ENCODE results near the gene CBS. TPM values are rescaled to one million over a fixed set of nuclear protein-coding genes. Genes with fewer than 3 reads are reported as not detected.
"Not testable (repeated sequence)": the region's sequence is repeated elsewhere in the genome, so short reads cannot be mapped to it uniquely, and the experiment has no call there.

The CBS gene
- total and polyA plus RNA-seq, 2 of the 13 experiments (the other 11 are each of a cell fraction or from before 2014, with no cell fraction given): 64.7 to 99.3 TPM

DNA sequence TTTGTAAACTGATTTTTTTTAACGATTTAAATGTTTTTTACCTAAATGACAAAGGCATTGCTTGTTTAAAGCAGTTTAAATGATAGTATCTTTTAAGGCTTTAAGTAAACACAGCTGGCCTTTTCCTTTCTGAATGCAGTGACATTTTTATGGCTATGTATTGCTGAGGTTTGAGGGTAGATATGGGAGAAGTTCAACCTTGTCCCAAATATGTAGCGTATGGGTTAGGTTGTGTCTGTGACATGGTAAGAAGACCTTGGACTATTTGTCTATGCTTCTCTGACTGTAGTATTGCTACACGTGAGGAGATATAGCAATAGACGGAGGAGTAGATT, 68.8 kb downstream of the CBS start:
- Histone ChIP-seq H3K27ac (ENCODE audit: extremely low read length, insufficient read depth, low read length) (no peak overlapping the region), H3K36me3 (replicated peaks in 1 of 2; ENCODE audit: control insufficient read depth in 1 of 2, insufficient read depth in 2 of 2, low read length in 2 of 2) (peaks cover 3 to 27% of the 10 kb centered on the region in 2 experiments; a peak in 4 of 5 replicates), H3K79me2 (ENCODE audit: insufficient read depth, low read length) (no peaks in the 10 kb centered on the region), H3K4me2 (ENCODE audit: low read depth, low read length) (no peak overlapping the region), H3K9me3 (ENCODE audit: low read length) (no peaks in the 10 kb centered on the region), H2AFZ (ENCODE audit: low read length) (no peak overlapping the region), H3K27me3 (ENCODE audit: control insufficient read depth in 1 of 2, insufficient read depth in 2 of 2, low read length in 2 of 2) (no peaks in the 10 kb centered on the region), H3K9ac (ENCODE audit: insufficient read depth, low read depth, low read length) (no peak overlapping the region), H3K4me3 (replicated peaks in 1 of 3; ENCODE audit: insufficient read depth in 1 of 3, low read depth in 2 of 3, low read length in 3 of 3) (no peak overlapping the region), H4K20me1 (ENCODE audit: insufficient read depth, low read length) (no peaks in the 10 kb centered on the region), H3K4me1 (ENCODE audit: insufficient read depth, low read length) (no peaks in the 10 kb centered on the region)
- BruUV-seq (replicated peaks): no TSS peak
- ChIA-PET POLR2A (no interaction called here), CTCF (ENCODE audit: low intra/inter-chr PET ratio, low total read pairs) (no interaction called here)
- 87% methylated on average over 4 of the region's 4 CpGs for WGBS (ENCODE audit: low lambda C conversion rate)
- DNase-seq (ENCODE audit: low spot score): no peak
- in situ Hi-C loops (cut with HindIII; ENCODE audit: extremely low pct_ligation_motif_present, low pct_unique_long_range_greater_than_20kb): no loop called here
- FAIRE-seq: no peak
- intact Hi-C loops (cut with micrococcal nuclease; ENCODE audit: unreplicated experiment): no loop called here
- ATAC-seq: no peak
- TF ChIP-seq ZFP82 (CRISPR knock-in tag; IDR thresholded peaks at IDR 0.05; ENCODE audit: borderline replicate concordance) (no peak), ZNF333 (CRISPR knock-in tag; IDR thresholded peaks at IDR 0.05; ENCODE audit: borderline replicate concordance) (no peak)

DNA sequence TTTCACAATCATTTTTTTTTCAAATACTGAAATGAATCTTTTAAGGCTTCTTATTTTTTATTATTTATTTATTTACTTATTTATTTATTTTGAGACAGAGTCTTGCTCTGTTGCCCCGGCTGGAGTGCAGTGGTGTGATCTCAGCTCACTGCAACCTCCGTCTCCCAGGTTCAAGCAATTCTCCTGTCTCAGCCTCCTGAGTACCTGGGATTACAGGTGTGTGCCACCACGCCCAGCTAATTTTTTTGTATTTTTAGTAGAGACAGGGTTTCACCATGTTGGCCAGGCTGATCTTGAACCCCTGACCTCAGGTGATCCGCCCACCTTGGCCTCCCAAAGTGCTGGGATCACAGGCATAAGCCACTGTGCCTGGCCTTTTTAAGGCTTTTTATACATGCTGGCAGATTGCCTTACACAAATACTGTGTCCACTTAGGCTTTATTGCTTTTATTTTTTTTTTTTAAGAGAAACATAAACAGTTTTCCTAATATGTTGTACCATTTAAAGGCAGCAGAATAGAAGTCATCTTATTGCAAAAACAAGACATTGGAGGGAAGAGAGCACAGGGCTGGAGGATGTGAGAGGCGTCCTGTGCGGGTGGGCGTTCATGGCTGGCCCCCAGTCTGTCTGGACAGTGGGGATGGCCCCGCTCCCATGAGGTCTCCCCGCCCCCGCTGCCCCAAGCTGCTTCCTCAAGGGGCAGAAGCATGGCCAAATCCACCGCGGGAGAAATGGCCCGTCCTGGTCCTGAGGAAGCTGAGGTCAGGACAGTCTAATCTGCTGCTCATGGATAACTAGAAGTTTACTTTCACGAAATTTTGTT, 69.4 kb downstream of the CBS start:
- DNase-seq (ENCODE audit: low spot score); H3K79me2 ChIP-seq (ENCODE audit: insufficient read depth, low read length); H3K27ac ChIP-seq (ENCODE audit: extremely low read length, insufficient read depth, low read length); H3K4me2 ChIP-seq (ENCODE audit: low read depth, low read length); BruUV-seq (replicated peaks); FAIRE-seq; H2AFZ ChIP-seq (ENCODE audit: low read length); H3K4me1 ChIP-seq (ENCODE audit: insufficient read depth, low read length); CTCF ChIA-PET (ENCODE audit: low intra/inter-chr PET ratio, low total read pairs); POLR2A ChIA-PET; H3K4me3 ChIP-seq (replicated peaks in 1 of 3; ENCODE audit: insufficient read depth in 1 of 3, low read depth in 2 of 3, low read length in 3 of 3); in situ Hi-C loops (cut with HindIII; ENCODE audit: extremely low pct_ligation_motif_present, low pct_unique_long_range_greater_than_20kb); H4K20me1 ChIP-seq (ENCODE audit: insufficient read depth, low read length); H3K9me3 ChIP-seq (ENCODE audit: low read length); ATAC-seq; H3K9ac ChIP-seq (ENCODE audit: insufficient read depth, low read depth, low read length); H3K27me3 ChIP-seq (ENCODE audit: control insufficient read depth in 1 of 2, insufficient read depth in 2 of 2, low read length in 2 of 2); intact Hi-C loops (cut with micrococcal nuclease; ENCODE audit: unreplicated experiment): not testable (repeated sequence)
- H3K36me3 ChIP-seq (replicated peaks in 1 of 2; ENCODE audit: control insufficient read depth in 1 of 2, insufficient read depth in 2 of 2, low read length in 2 of 2): peaks cover 0 to 21% of the 10 kb centered on the region in 2 experiments; a peak in 3 of 5 replicates
- WGBS (ENCODE audit: low lambda C conversion rate): 94% methylated on average over 14 of the region's 14 CpGs
